HCT116 (cell line): ENCODE measurements around the gene C1orf21. TPM values are rescaled to one million over a fixed set of nuclear protein-coding genes. Genes with fewer than 3 reads are reported as not detected.

Source experiments
- ATAC-seq: fragments of 200-7000 bp; cut with Tn5 transposase; 2 replicates; pipeline ENCODE4 v1.9.1; 2020; ENCODE audit warnings: mild to moderate bottlenecking, moderate library complexity
- BruUV-seq: library from RNA; stranded (reverse); fragments of 400-500 nt; replicated peaks from 2 replicates; lab custom pipeline; 2021; lab: Mats Ljungman, UMichigan
- CTCF ChIA-PET: fragments of 300-600 bp; sonication (Branson Sonifier 250); formaldehyde crosslinking; loops from one replicate; lab custom pipeline; 2021; ENCODE audit warnings: antibody characterized with exemption; lab: Charles Lee
- POLR2A ChIA-PET: fragments of 300-600, 350-600 bp; sonication (Branson Sonifier 250); formaldehyde crosslinking; loops from one replicate; lab custom pipeline; 2021; ENCODE audit warnings: antibody characterized with exemption; lab: Charles Lee
- RAD21 ChIA-PET, 2 experiments: fragments of 300-600 bp; sonication (Branson Sonifier 250); formaldehyde crosslinking; loops; one replicate each; lab custom pipeline; 2023; ENCODE audit warnings: low total read pairs in 2 of 2; ENCODE audit not compliant: uncharacterized antibody in 2 of 2, unreplicated experiment in 2 of 2, low non-redundant PET in 1 of 2; lab: Charles Lee
- DNase-seq: peaks from one replicate; pipeline ENCODE4 v3.0.0-alpha.2; 2010; ENCODE audit warnings: low read depth, low spot score
- H2AFZ ChIP-seq: fragments of 200-600 bp; shearing (Covaris generic), sonication (generic); 2 replicates; pipeline ENCODE4 v1.6.1; 2017; ENCODE audit warnings: low read depth, mixed run types, mixed read lengths, antibody characterized with exemption, low read length; ENCODE audit not compliant: poor library complexity, severe bottlenecking
- H3K27ac ChIP-seq: 2 replicates; pipeline ENCODE4 v1.5.1; 2012; ENCODE audit warnings: low read depth, low read length
- H3K27me3 ChIP-seq: fragments of 200-600 bp; sonication (generic); 2 replicates; pipeline ENCODE4 v1.6.1; 2016; ENCODE audit warnings: mixed run types, low read length, mixed read lengths; ENCODE audit not compliant: insufficient read depth
- H3K36me3 ChIP-seq, 2 experiments: fragments of 200-500 bp in 1 of 2; fragments of 200-600 bp in 1 of 2; sonication (Bioruptor generic) in 1 of 2; sonication (generic) in 1 of 2; 2 replicates each; pipeline versions ENCODE4 v1.5.1 to v1.6.1; 2014 to 2016; ENCODE audit warnings: low read length in 2 of 2, inconsistent platforms in 1 of 2, mixed read lengths in 1 of 2, mixed run types in 1 of 2; ENCODE audit not compliant: insufficient read depth in 2 of 2, control insufficient read depth in 1 of 2
- H3K4me1 ChIP-seq, 2 experiments: fragments of 200-600 bp in 1 of 2; sonication (generic) in 1 of 2; 2 replicates each; pipeline versions ENCODE4 v1.5.1 to v1.6.1; 2012 to 2017; ENCODE audit warnings: low read length in 2 of 2, inconsistent platforms in 1 of 2, mild to moderate bottlenecking in 1 of 2, mixed read lengths in 1 of 2, mixed run types in 1 of 2, moderate library complexity in 1 of 2; ENCODE audit not compliant: insufficient read depth in 2 of 2, control insufficient read depth in 1 of 2
- H3K4me2 ChIP-seq: fragments of 200-600 bp; sonication (generic); 2 replicates; pipeline ENCODE4 v1.6.1; 2017; ENCODE audit warnings: mixed run types, low read length, mixed read lengths
- H3K4me3 ChIP-seq, 2 experiments: fragments of 200-600 bp in 1 of 2; sonication (generic) in 1 of 2; replicated peaks in 1 of 2; 2 replicates each; pipeline ENCODE4 v1.5.1; 2011 to 2016; ENCODE audit warnings: low read length in 2 of 2, control low read depth in 1 of 2, low read depth in 1 of 2, mild to moderate bottlenecking in 1 of 2, mixed read lengths in 1 of 2, mixed run types in 1 of 2
- H3K79me2 ChIP-seq: fragments of 200-600 bp; sonication (generic); 2 replicates; pipeline ENCODE4 v1.6.1; 2017; ENCODE audit warnings: mild to moderate bottlenecking, mixed run types, low read length, moderate library complexity, mixed read lengths; ENCODE audit not compliant: insufficient read depth
- H3K9ac ChIP-seq: fragments of 200-600 bp; sonication (generic); 2 replicates; pipeline ENCODE4 v1.6.1; 2016; ENCODE audit warnings: low read length, mixed read lengths
- H3K9me2 ChIP-seq: fragments of 200-600 bp; sonication (generic), shearing (Covaris generic); 2 replicates; pipeline ENCODE4 v1.6.1; 2017; ENCODE audit warnings: mixed run types, mild to moderate bottlenecking, moderate library complexity; ENCODE audit not compliant: insufficient read depth
- H3K9me3 ChIP-seq, 2 experiments: fragments of 200-500 bp in 1 of 2; fragments of 200-600 bp in 1 of 2; sonication (Bioruptor generic) in 1 of 2; sonication (generic) in 1 of 2; 2 replicates each; pipeline ENCODE4 v1.6.1; 2014 to 2017; ENCODE audit warnings: low read length in 2 of 2, mixed read lengths in 2 of 2, inconsistent platforms in 1 of 2, low read depth in 1 of 2, mild to moderate bottlenecking in 1 of 2, mixed run types in 1 of 2, moderate library complexity in 1 of 2; ENCODE audit not compliant: control insufficient read depth in 1 of 2, insufficient read depth in 1 of 2
- H4K20me1 ChIP-seq: fragments of 200-600 bp; sonication (generic), shearing (Covaris generic); 2 replicates; pipeline ENCODE4 v1.6.1; 2017; ENCODE audit warnings: mixed run types, mild to moderate bottlenecking, moderate library complexity; ENCODE audit not compliant: insufficient read depth
- CBX3 ChIP-seq: IDR thresholded peaks from 2 replicates; pipeline ENCODE4 v1.6.1; 2012; ENCODE audit warnings: low read depth
- CEBPB ChIP-seq: IDR thresholded peaks from 2 replicates; pipeline ENCODE4 v1.6.1; 2012; ENCODE audit warnings: low read depth
- ELF1 ChIP-seq: IDR thresholded peaks from 2 replicates; pipeline ENCODE4 v1.6.1; 2012; ENCODE audit warnings: low read depth, borderline replicate concordance
- EZH2 ChIP-seq: fragments of 200-600 bp; sonication (generic); IDR thresholded peaks from 2 replicates; pipeline ENCODE4 v1.6.1; 2017; ENCODE audit warnings: antibody characterized with exemption, mixed run types
- EZH2phosphoT487 ChIP-seq: fragments of 200-600 bp; IDR thresholded peaks from 2 replicates; pipeline ENCODE4 v1.6.1; 2018; ENCODE audit warnings: antibody characterized with exemption, borderline replicate concordance
- JUND ChIP-seq: IDR thresholded peaks from 2 replicates; pipeline ENCODE4 v1.6.1; 2012
- RAD21 ChIP-seq: IDR thresholded peaks from 2 replicates; pipeline ENCODE4 v1.6.1; 2012; ENCODE audit warnings: low read depth, mild to moderate bottlenecking
- intact Hi-C: fragments of 100-400 bp; cut with micrococcal nuclease; formaldehyde crosslinking; loops from 2 replicates; pipeline ENCODE4 v1.10.0; 2022
- total RNA-seq: library from RNA; stranded (reverse); gene quantifications from one replicate; pipeline ENCODE4 v1.2.1, GENCODE V29; 2021; ENCODE audit not compliant: unreplicated experiment
- TF ChIP-seq, protein P1 (sequence below): IDR thresholded peaks from 2 replicates; pipeline ENCODE4 v1.6.1; 2012
- TF ChIP-seq, protein P2 (sequence below): IDR thresholded peaks from 2 replicates; pipeline ENCODE4 v1.6.1; 2011; ENCODE audit warnings: mild to moderate bottlenecking, low read length, moderate library complexity; ENCODE audit not compliant: insufficient replicate concordance; ENCODE audit errors: extremely low read depth
- TF ChIP-seq, protein P3 (sequence below): IDR thresholded peaks from 2 replicates; pipeline ENCODE4 v1.6.1; 2012
- TF ChIP-seq, protein P4 (sequence below): IDR thresholded peaks from 2 replicates; pipeline ENCODE4 v1.6.1; 2012; ENCODE audit warnings: low read depth

C1orf21 gene
- total RNA-seq, 1 experiment from 2014 or later, result 8.9 TPM

DNA sequence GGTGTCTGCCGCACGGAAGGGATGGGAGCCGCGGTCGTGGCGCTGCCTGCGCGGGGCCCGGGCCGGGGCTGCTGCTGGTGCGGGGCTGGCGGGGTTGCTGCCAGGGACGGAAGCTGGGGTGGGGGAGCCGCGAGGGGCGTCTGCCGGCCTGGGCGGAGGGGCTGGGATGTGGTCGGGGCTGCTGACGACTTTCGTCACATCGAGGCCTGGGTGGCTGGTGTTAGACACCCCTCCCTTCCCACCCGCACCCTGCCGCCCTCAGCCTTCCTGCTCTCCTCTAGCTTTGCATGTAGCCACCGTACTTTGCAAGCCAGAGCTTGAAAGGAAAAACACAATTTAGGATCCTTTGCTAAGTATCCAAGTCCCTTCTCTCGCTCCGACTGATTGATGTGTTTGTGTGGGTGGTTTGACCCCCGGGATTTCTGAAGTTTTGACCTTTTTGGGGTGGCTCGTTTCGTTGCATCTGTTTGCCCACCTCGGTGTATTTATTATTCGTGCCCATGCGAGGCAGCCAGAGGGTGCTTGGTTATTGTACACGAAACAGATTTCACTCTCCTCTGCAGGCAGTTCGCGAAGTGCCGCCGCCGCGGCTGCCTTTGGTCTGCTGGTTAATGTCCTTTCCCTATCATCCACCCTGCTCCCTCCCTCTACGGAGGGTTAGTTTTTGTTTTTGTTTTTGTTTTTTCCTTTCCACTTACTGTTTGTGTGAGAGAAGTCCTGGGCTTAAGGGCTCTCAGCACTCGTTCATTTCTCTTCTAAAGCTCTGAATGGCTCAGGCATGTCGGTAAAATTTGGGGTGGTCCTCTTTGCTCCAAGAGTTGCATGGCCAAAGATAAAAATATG is 868 bp downstream of the C1orf21 start:
- ChIA-PET POLR2A (no interaction called here), CTCF (interaction anchor here (1.2 kb wide), 1 partner anchor 276 kb away, joined by 4 read pairs; no protein-coding TSS in a partner anchor), RAD21 (interaction anchor here in 1 of 2 experiments (0.7 kb wide), 1 partner anchor 143 kb away, joined by 5 read pairs; no protein-coding TSS in a partner anchor)
- no TSS peak for BruUV-seq
- intact Hi-C loops, result no loop called here
- Histone ChIP-seq H3K9me2 (no peaks in the 10 kb centered on the region), H4K20me1 (no peaks in the 10 kb centered on the region), H3K9me3 (no peaks in the 10 kb centered on the region), H3K27me3 (no peaks in the 10 kb centered on the region), H3K4me1 (peaks cover 0 to 21% of the 10 kb centered on the region in 2 experiments), H2AFZ (peak overlapping the region; percentile 77), H3K4me3 (peak overlapping the region; percentile 59 to 70), H3K36me3 (no peaks in the 10 kb centered on the region), H3K79me2 (no peaks in the 10 kb centered on the region), H3K4me2 (peak overlapping the region; percentile 92), H3K9ac (peak overlapping the region; percentile 63), H3K27ac (no peak overlapping the region; the same call in 1 of the 2 replicates)
- ATAC-seq (peak; percentile 28), DNase-seq (no peak)
- TF ChIP-seq EZH2 (no peak), RAD21 (no peak), CEBPB (no peak), JUND (no peak), ELF1 (no peak), EZH2phosphoT487 (no peak), CBX3 (no peak)
- TF ChIP-seq, protein P1, sequence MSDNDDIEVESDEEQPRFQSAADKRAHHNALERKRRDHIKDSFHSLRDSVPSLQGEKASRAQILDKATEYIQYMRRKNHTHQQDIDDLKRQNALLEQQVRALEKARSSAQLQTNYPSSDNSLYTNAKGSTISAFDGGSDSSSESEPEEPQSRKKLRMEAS, result no peak
- TF ChIP-seq, protein P2, sequence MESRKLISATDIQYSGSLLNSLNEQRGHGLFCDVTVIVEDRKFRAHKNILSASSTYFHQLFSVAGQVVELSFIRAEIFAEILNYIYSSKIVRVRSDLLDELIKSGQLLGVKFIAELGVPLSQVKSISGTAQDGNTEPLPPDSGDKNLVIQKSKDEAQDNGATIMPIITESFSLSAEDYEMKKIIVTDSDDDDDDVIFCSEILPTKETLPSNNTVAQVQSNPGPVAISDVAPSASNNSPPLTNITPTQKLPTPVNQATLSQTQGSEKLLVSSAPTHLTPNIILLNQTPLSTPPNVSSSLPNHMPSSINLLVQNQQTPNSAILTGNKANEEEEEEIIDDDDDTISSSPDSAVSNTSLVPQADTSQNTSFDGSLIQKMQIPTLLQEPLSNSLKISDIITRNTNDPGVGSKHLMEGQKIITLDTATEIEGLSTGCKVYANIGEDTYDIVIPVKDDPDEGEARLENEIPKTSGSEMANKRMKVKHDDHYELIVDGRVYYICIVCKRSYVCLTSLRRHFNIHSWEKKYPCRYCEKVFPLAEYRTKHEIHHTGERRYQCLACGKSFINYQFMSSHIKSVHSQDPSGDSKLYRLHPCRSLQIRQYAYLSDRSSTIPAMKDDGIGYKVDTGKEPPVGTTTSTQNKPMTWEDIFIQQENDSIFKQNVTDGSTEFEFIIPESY, result no peak
- TF ChIP-seq, protein P3, sequence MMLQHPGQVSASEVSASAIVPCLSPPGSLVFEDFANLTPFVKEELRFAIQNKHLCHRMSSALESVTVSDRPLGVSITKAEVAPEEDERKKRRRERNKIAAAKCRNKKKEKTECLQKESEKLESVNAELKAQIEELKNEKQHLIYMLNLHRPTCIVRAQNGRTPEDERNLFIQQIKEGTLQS, result no peak
- TF ChIP-seq, protein P4, sequence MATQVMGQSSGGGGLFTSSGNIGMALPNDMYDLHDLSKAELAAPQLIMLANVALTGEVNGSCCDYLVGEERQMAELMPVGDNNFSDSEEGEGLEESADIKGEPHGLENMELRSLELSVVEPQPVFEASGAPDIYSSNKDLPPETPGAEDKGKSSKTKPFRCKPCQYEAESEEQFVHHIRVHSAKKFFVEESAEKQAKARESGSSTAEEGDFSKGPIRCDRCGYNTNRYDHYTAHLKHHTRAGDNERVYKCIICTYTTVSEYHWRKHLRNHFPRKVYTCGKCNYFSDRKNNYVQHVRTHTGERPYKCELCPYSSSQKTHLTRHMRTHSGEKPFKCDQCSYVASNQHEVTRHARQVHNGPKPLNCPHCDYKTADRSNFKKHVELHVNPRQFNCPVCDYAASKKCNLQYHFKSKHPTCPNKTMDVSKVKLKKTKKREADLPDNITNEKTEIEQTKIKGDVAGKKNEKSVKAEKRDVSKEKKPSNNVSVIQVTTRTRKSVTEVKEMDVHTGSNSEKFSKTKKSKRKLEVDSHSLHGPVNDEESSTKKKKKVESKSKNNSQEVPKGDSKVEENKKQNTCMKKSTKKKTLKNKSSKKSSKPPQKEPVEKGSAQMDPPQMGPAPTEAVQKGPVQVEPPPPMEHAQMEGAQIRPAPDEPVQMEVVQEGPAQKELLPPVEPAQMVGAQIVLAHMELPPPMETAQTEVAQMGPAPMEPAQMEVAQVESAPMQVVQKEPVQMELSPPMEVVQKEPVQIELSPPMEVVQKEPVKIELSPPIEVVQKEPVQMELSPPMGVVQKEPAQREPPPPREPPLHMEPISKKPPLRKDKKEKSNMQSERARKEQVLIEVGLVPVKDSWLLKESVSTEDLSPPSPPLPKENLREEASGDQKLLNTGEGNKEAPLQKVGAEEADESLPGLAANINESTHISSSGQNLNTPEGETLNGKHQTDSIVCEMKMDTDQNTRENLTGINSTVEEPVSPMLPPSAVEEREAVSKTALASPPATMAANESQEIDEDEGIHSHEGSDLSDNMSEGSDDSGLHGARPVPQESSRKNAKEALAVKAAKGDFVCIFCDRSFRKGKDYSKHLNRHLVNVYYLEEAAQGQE, result no peak
